Measurements from ENCODE around the gene FHAD1.

Gene FHAD1

DNA sequence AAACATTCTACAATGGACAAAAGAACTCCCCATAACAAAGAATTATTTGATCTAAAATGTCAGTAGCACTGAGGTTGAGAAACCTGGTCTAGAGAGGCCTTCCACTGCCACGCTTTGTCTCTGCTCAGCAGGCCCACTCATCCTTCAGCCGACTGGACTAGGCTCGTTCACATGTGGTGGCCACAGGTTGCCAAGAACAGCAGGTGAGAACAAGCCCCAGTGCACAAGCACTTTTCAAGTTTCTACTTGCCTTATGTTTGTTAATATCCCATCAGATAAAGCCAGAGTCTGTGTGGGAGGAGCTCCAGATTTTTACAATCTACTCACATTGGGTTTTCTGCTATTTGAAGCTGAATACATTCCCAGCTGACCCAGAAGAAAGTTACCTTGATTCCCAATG is 153.6 kb downstream of the FHAD1 start:
- Histone ChIP-seq H3K36me3 (ENCODE audit: insufficient read depth, low read length) (no peaks in the 10 kb centered on the region), H3K9me3 (ENCODE audit: insufficient read depth, low read depth, low read length) (peaks cover 14% of the 10 kb centered on the region), H3K9ac (ENCODE audit: low read depth, low read length) (no peak overlapping the region), H3K4me1 (ENCODE audit: insufficient read depth, low read length) (no peaks in the 10 kb centered on the region), H3K4me3 (ENCODE audit: low read length) (no peak overlapping the region), H3K27me3 (ENCODE audit: insufficient read depth, low read length) (no peaks in the 10 kb centered on the region), H3K27ac (ENCODE audit: low read depth, low read length) (no peak overlapping the region)
- 89% methylated on average over 3 of the region's 3 CpGs for WGBS

DNA sequence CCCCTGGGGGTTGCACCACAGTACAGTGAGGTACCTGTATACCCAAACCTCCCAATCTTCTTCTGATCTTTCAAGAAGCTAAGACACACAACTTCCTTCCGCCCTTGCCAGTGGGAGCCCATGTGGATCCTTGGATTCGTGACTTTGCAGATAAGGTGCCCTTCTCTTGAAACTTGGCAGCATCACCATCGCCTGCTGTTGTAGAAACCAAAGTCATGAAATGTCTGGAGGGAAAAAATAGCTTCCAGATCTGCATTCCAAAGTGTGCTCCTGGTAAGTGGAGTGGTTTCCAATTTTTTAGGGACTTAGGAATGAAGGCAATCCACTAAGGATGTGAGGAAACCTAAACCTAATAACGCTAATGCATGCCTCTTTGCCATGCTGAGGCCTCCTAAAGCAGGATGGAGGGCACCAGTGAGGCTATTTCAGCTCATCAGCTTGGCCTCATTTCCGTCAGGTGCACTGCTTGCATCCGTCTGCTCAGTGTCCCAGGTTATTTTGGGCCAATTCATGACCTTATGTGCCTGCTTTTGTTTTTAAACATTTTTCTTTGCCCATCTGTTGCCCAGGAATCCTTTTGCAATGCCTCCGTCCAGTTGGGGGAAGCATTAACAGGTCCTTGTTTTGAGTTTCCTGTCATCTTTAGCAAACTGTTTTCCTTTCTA is 154.5 kb downstream of the FHAD1 start:
- Histone ChIP-seq H3K4me3 (ENCODE audit: low read length) (no peak overlapping the region), H3K36me3 (ENCODE audit: insufficient read depth, low read length) (no peaks in the 10 kb centered on the region), H3K27me3 (ENCODE audit: insufficient read depth, low read length) (no peaks in the 10 kb centered on the region), H3K4me1 (ENCODE audit: insufficient read depth, low read length) (no peaks in the 10 kb centered on the region), H3K9ac (ENCODE audit: low read depth, low read length) (no peak overlapping the region), H3K27ac (ENCODE audit: low read depth, low read length) (no peak overlapping the region), H3K9me3 (ENCODE audit: insufficient read depth, low read depth, low read length) (peaks cover 14% of the 10 kb centered on the region)
- 93% methylated on average over 7 of the region's 7 CpGs for WGBS

DNA sequence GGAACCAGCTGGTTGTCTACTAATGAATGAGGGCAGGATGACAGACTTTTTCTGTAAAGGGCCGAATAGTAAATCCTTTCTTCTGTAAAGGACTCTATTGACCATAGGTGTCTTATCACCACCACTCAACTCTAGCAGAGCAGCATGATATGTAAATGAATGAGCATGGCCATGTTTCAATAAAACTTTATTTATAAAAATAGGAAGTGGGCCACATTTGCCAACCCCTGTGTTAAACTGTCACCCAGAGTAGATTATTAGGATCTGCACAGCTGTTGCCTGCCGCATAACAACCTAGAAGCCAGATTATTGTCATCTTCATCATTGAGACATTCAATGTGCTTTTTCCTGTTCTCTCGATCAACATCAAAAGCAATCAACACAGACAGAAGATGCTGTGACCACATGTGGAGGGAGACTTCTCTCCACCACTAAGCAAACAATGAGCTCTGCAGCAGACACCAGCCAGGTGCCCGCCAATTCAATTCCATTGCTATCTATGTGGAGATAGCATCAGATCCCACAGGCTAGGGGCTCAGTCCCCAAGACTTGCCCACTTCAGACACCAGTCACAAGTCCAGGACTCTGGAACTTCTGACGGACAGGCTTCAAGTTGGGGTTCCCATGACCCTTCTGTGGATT is 155.9 kb downstream of the FHAD1 start:
- H3K36me3 ChIP-seq (ENCODE audit: insufficient read depth, low read length), result no peaks in the 10 kb centered on the region
- no peak overlapping the region for H3K4me3 ChIP-seq (ENCODE audit: low read length)
- WGBS, result 91% methylated on average over 5 of the region's 5 CpGs
- no peak overlapping the region for H3K27ac ChIP-seq (ENCODE audit: low read depth, low read length)
- no peak overlapping the region for H3K9ac ChIP-seq (ENCODE audit: low read depth, low read length)
- H3K9me3 ChIP-seq (ENCODE audit: insufficient read depth, low read depth, low read length), result peaks cover 14% of the 10 kb centered on the region
- H3K27me3 ChIP-seq (ENCODE audit: insufficient read depth, low read length), result peaks cover 1% of the 10 kb centered on the region; the same call in 1 of the 2 replicates
- H3K4me1 ChIP-seq (ENCODE audit: insufficient read depth, low read length), result no peaks in the 10 kb centered on the region

DNA sequence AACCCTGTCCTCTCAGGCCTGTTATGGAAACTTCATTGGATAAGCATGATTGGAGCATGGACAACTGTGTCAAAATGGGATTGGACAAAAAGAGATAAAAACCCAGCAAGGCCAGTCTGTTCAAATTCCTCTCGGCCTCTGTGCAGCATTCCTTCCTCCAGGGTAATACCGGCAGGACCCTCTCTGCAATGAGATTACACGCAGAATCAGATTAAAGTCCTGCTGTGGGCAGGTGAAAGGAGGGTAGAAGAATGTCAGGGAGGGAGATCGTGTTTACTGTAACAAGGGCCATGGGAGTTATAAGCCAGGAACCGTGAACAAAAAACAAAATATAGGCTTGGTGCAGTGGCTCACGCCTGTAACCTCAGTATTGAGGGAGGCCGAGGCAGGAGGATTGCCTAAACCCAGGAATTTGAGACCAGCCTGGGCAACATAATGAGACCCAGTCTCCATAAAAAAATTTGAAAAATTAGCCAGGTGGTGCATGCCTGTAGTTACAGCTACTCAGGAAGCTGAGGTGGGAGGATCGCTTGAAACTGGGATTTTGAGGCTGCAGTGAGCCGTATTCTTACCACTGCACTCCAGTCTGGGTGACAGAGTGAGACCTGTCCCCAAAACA is 157.0 kb downstream of the FHAD1 start:
- peaks cover 5% of the 10 kb centered on the region for H3K4me1 ChIP-seq (ENCODE audit: insufficient read depth, low read length)
- no peaks in the 10 kb centered on the region for H3K36me3 ChIP-seq (ENCODE audit: insufficient read depth, low read length)

DNA sequence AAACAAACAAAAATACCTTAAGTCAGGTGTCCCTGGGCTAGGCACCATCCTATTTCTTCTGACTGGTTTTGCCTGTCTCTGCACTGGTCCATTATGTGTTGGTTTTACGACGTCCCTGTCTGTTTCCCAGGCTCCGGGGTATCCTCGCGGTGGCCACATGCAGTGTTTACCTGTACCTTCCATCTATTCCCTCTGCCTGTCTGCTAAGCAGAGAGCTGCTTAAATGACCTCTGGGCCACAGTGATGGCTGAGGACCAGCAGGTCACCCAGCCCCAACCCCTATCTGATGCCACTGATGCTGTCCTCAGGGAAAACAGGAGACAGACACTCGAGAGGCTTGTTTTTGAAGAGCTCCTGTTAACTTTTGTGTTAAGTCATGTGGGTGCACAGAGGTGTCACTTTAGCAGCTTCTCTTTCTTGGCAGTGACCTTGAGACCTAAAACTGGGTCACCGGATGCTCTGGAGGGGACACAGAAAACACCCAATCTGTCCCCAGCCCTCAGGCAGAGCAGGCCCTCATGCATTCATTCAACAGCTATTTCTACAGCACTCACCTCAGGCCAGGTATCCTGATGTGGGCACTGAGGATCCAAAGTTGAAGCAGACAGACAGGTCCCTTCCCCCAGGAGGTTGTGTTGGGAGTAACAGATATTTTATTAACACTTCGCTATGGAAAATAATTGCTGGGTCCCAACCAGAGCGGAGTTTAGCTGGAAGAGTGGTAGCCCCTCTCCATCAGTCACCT is 158.3 kb downstream of the FHAD1 start:
- H3K9ac ChIP-seq (ENCODE audit: low read depth, low read length), result no peak overlapping the region
- H3K4me1 ChIP-seq (ENCODE audit: insufficient read depth, low read length), result peaks cover 7% of the 10 kb centered on the region
- no peak overlapping the region for H3K4me3 ChIP-seq (ENCODE audit: low read length)
- H3K27me3 ChIP-seq (ENCODE audit: insufficient read depth, low read length), result peaks cover 20% of the 10 kb centered on the region
- WGBS, result 94% methylated on average over 9 of the region's 9 CpGs
- H3K9me3 ChIP-seq (ENCODE audit: insufficient read depth, low read depth, low read length), result peaks cover 2% of the 10 kb centered on the region; the same call in 1 of the 2 replicates
- no peaks in the 10 kb centered on the region for H3K36me3 ChIP-seq (ENCODE audit: insufficient read depth, low read length)
- H3K27ac ChIP-seq (ENCODE audit: low read depth, low read length), result no peak overlapping the region

More for the DNA sequence above, 157.0 kb downstream of the FHAD1 start:
- Histone ChIP-seq H3K4me3 (ENCODE audit: low read length) (no peak overlapping the region), H3K9ac (ENCODE audit: low read depth, low read length) (no peak overlapping the region), H3K27ac (ENCODE audit: low read depth, low read length) (no peak overlapping the region), H3K9me3 (ENCODE audit: insufficient read depth, low read depth, low read length) (peaks cover 14% of the 10 kb centered on the region), H3K27me3 (ENCODE audit: insufficient read depth, low read length) (peaks cover 13% of the 10 kb centered on the region)
- 89% methylated on average over 9 of the region's 9 CpGs for WGBS

DNA sequence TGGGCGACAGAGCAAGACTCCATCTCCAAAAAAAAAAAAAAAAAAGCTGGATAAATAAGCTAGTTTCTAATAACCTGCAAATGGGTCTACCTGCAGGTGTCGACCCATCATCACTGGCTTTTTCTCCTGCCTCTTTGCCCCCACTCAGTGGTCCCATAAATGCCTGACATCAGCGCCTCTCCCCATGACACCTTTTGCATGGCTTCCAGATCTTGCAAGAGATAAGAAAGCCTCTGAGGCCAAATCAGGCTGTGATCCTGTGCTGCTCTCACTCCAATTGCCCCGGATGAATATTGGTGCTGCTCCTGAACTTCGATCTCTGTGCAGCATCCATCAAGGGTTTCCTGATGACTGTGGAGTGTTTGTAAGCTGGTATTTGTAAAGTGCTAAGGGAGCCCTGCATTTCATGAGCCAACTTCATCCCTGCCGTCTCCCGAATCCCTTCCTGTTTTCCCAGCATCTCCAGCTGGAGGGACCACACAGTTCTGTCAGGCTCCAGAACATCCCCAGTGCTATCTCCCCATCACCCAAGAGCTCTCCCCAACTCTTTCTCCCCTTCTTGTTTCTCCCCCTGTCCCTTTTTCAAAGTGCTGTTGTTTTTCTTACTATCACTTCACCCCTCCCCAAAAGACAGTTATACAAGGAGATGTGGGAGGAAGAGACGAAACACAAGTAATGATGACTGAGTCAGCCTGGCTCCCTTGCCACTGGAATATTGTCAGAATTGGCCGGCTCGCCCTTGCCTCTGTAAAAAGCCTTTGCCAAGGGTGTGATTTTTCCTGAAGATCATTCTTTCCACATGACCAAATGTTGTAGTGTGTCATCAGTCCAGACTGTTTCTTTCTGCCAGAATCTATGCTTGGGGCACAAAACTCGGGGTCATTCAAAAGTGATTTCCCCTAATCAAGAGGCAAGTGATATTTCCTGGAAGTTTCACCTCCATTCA is 159.9 kb downstream of the FHAD1 start:
- Histone ChIP-seq H3K4me1 (ENCODE audit: insufficient read depth, low read length) (peaks cover 11% of the 10 kb centered on the region), H3K27me3 (ENCODE audit: insufficient read depth, low read length) (peaks cover 36% of the 10 kb centered on the region), H3K36me3 (ENCODE audit: insufficient read depth, low read length) (no peaks in the 10 kb centered on the region), H3K4me3 (ENCODE audit: low read length) (no peak overlapping the region), H3K27ac (ENCODE audit: low read depth, low read length) (no peak overlapping the region), H3K9me3 (ENCODE audit: insufficient read depth, low read depth, low read length) (no peaks in the 10 kb centered on the region), H3K9ac (ENCODE audit: low read depth, low read length) (no peak overlapping the region)
- 80% methylated on average over 10 of the region's 11 CpGs for WGBS

DNA sequence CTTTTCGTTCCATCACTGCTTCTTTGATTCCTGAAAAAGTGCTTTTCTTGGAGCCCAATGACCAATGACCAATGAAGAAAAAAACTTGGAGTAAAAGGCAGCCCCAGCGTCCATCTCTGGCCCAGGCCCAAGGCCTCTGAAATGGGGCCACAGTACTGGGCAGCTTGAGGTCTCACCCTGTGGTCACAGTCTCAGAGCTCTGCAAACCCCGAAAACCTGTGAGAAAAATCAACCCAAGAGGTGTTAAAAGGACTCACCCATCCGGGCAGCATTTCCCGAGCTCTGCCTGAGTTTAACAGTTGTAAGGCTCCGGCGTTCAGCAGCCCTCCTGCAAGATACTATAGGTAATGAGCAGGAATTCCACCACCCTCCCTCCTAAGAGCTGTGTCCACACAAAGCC is 160.6 kb downstream of the FHAD1 start:
- no peaks in the 10 kb centered on the region for H3K9me3 ChIP-seq (ENCODE audit: insufficient read depth, low read depth, low read length)
- H3K4me3 ChIP-seq (ENCODE audit: low read length), result no peak overlapping the region
- 88% methylated on average over 7 of the region's 7 CpGs for WGBS
- no peak overlapping the region for H3K9ac ChIP-seq (ENCODE audit: low read depth, low read length)
- peaks cover 36% of the 10 kb centered on the region for H3K27me3 ChIP-seq (ENCODE audit: insufficient read depth, low read length)
- peaks cover 11% of the 10 kb centered on the region for H3K4me1 ChIP-seq (ENCODE audit: insufficient read depth, low read length)
- H3K27ac ChIP-seq (ENCODE audit: low read depth, low read length), result no peak overlapping the region
- no peaks in the 10 kb centered on the region for H3K36me3 ChIP-seq (ENCODE audit: insufficient read depth, low read length)

DNA sequence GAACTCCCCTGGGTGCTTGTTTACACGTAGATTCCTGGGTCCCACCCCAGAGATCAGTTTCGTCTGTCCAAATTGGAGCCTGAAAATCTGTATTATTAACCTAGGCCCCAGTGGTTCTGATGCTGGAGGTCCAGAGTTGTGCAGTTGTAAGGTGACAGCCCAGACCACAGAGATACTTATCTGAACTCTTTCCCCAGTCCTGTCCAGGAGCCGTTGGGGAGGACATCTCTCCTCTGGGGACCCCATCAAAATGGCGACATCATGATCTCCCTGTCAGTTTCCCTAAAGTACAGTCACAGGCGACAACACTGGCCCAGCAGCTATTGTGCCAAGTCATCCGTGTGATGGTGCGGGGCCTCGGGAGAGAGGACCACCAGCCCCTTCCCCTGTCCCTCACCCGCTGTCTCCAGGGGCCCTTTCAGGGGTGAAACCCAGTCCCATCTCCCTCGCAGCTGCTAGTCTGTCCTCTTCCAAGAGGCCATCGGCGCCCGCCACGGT is 161.9 kb downstream of the FHAD1 start:
- 25% methylated on average over 14 of the region's 14 CpGs for WGBS
- H3K27ac ChIP-seq (ENCODE audit: low read depth, low read length), result no peak overlapping the region

DNA sequence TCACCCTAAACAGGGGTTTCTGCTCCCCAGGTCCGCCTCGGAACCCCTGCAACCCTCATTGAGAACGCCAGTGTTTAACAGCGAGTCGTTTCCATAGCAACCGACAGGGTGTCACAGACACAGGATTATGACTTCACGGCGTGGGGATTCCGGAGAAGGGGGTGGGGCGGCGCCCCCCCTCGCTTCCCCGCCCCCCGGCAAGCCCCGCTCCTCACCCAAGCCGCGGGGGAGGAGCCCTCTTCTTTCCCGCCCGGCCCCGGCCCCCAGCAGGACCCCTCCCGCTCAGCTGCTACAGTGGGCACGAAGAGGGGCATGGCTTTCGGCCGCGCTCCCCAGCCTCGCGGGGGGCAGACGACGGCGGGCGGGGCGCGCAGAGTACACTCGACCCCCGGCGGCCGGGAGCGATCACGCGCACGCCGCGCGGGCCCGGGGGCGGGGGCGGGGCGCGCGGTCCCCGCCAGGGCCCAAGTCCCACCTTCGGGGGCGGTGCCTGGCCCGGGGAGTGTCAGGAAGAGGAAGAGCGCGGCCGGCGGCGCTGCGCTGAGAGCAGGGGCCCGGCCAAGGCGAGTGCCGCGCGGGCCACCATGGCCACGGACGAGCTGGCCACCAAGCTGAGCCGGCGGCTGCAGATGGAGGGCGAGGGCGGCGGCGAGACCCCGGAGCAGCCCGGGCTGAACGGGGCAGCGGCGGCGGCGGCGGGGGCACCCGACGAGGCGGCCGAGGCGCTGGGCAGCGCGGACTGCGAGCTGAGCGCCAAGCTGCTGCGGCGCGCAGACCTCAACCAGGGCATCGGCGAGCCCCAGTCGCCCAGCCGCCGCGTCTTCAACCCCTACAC is 162.6 kb downstream of the FHAD1 start, which contains the start of gene EFHD2:
TSS of gene EFHD2 (plus strand) at position 501 of the 835 bp plus-strand sequence. CDS start at position 585, 84 bp downstream.
- Histone ChIP-seq H3K9me3 (ENCODE audit: insufficient read depth, low read depth, low read length) (no peaks in the 10 kb centered on the region), H3K27ac (ENCODE audit: low read depth, low read length) (no peak within 1 kb of the TSS), H3K27me3 (ENCODE audit: insufficient read depth, low read length) (peaks cover 36% of the 10 kb centered on the region), H3K9ac (ENCODE audit: low read depth, low read length) (peak within 1 kb of the TSS; percentile 65), H3K4me3 (ENCODE audit: low read length) (peak within 1 kb of the TSS; percentile 77), H3K36me3 (ENCODE audit: insufficient read depth, low read length) (no peaks in the 10 kb centered on the region), H3K4me1 (ENCODE audit: insufficient read depth, low read length) (peaks cover 11% of the 10 kb centered on the region)
- WGBS, result under 1% methylated on average over 97 of the region's 99 CpGs

More for the DNA sequence above, 161.9 kb downstream of the FHAD1 start:
- peak overlapping the region; percentile 77 for H3K4me3 ChIP-seq (ENCODE audit: low read length)
- H3K9ac ChIP-seq (ENCODE audit: low read depth, low read length), result peak overlapping the region; percentile 65
- H3K36me3 ChIP-seq (ENCODE audit: insufficient read depth, low read length), result no peaks in the 10 kb centered on the region
- H3K9me3 ChIP-seq (ENCODE audit: insufficient read depth, low read depth, low read length), result no peaks in the 10 kb centered on the region
- peaks cover 36% of the 10 kb centered on the region for H3K27me3 ChIP-seq (ENCODE audit: insufficient read depth, low read length)
- H3K4me1 ChIP-seq (ENCODE audit: insufficient read depth, low read length), result peaks cover 11% of the 10 kb centered on the region
